ENCODE measurements around the gene MCM10.

GRCh38 chr10:13120786-13121499, 40.4 kb upstream of the MCM10 start:
- no peak for TF ChIP-seq CTCF (IDR thresholded peaks at IDR 0.05 in 4 of 5, conservative IDR thresholded peaks at IDR 0.05 in 1 of 5)
- TF ChIP-seq POLR2A (IDR thresholded peaks at IDR 0.05), result peak in 1 of 2 donors; percentile 51
